HG02973 (cell line): ENCODE measurements around the gene PCDHB6.
"Not testable (repeated sequence)": the region's sequence is repeated elsewhere in the genome, so short reads cannot be mapped to it uniquely, and the experiment has no call there.

ENCODE experiments used
- ATAC-seq: cut with Tn5 transposase; IDR thresholded peaks from one replicate; pipeline ENCODE4 v1.9.1; 2021; ENCODE audit warnings: moderate library complexity; ENCODE audit not compliant: unreplicated experiment

The PCDHB6 gene

GRCh38 chr5:141157901-141158300 is 8.0 kb downstream of the PCDHB6 start:
- not testable (repeated sequence) for ATAC-seq

GRCh38 chr5:141172381-141173204 is 22.7 kb downstream of the PCDHB6 start, which contains the start of gene PCDHB7:
PCDHB7 (plus strand) TSS chr5:141172644; CDS start chr5:141172836, 192 bp downstream.
- ATAC-seq = no peak

GRCh38 chr5:141174291-141175104 is 24.6 kb downstream of the PCDHB6 start:
- not testable (repeated sequence) for ATAC-seq

- ATAC-seq = no peak
These were observed 26.1 kb downstream of the PCDHB6 start for GRCh38 chr5:141175933-141176332.

GRCh38 chr5:141177577-141178191 is 27.8 kb downstream of the PCDHB6 start, which contains the start of gene PCDHB8:
PCDHB8 (plus strand) TSS chr5:141177790; CDS start chr5:141178035, 245 bp downstream.
- not testable (repeated sequence) for ATAC-seq

- ATAC-seq = not testable (repeated sequence)
These were observed 29.5 kb downstream of the PCDHB6 start for GRCh38 chr5:141179371-141179770.

GRCh38 chr5:141179876-141180275 is 30.0 kb downstream of the PCDHB6 start:
- ATAC-seq = not testable (repeated sequence)

- ATAC-seq = no peak
These were observed 30.5 kb downstream of the PCDHB6 start for GRCh38 chr5:141180313-141180712.

GRCh38 chr5:141182248-141182647 is 32.4 kb downstream of the PCDHB6 start, which contains the start of gene PCDHB16:
PCDHB16 (plus strand) TSS chr5:141182387; CDS start chr5:141182560, 173 bp downstream.
- ATAC-seq = no peak

- ATAC-seq = not testable (repeated sequence)
These were observed 34.4 kb downstream of the PCDHB6 start for GRCh38 chr5:141184117-141184855.

- no peak for ATAC-seq
These were observed 37.1 kb downstream of the PCDHB6 start, which contains the start of gene PCDHB9 for GRCh38 chr5:141186897-141187512. PCDHB9 (plus strand) TSS chr5:141187161; CDS start chr5:141187319, 158 bp downstream.

- ATAC-seq = not testable (repeated sequence)
These were observed 38.8 kb downstream of the PCDHB6 start for GRCh38 chr5:141188682-141189081.

GRCh38 chr5:141189131-141189530 is 39.3 kb downstream of the PCDHB6 start:
- not testable (repeated sequence) for ATAC-seq

- no peak for ATAC-seq
These were observed 42.4 kb downstream of the PCDHB6 start, which contains the start of gene PCDHB10 for GRCh38 chr5:141192110-141192725. PCDHB10 (plus strand) TSS chr5:141192353; CDS start chr5:141192553, 200 bp downstream.

- ATAC-seq = not testable (repeated sequence)
These were observed 44.5 kb downstream of the PCDHB6 start for GRCh38 chr5:141194332-141194731.

GRCh38 chr5:141196363-141196762 is 46.5 kb downstream of the PCDHB6 start:
- no peak for ATAC-seq

GRCh38 chr5:141199359-141200235 is 49.7 kb downstream of the PCDHB6 start, which contains the start of gene PCDHB11:
PCDHB11 (plus strand) TSS chr5:141199627; CDS start chr5:141199775, 148 bp downstream.
- ATAC-seq = no peak

- ATAC-seq = not testable (repeated sequence)
These were observed 51.3 kb downstream of the PCDHB6 start for GRCh38 chr5:141201126-141201525.
